Suprapubic skin (tissue), 4 donors: ENCODE data around the gene EYS.

Source experiments
- EP300 ChIP-seq: sonication (generic); formaldehyde crosslinking; IDR thresholded peaks from one replicate; pipeline ENCODE4 v1.6.1; 2017; ENCODE audit warnings: antibody characterized with exemption
- POLR2A ChIP-seq, 2 donors: fragments of 450-650 bp; IDR thresholded peaks; one replicate each; pipeline ENCODE4 v1.6.1; 2017; ENCODE audit warnings: antibody characterized with exemption in 2 of 2, mild to moderate bottlenecking in 2 of 2, moderate library complexity in 2 of 2
- POLR2AphosphoS5 ChIP-seq, 3 donors: sonication (generic); formaldehyde crosslinking; IDR thresholded peaks; one replicate each; pipeline ENCODE4 v1.6.1; 2017; ENCODE audit warnings: antibody characterized with exemption in 3 of 3
- TF ChIP-seq, protein P1 (sequence below), 2 donors: fragments of 200-600 bp in 1 of 2; fragments of 450-650 bp in 1 of 2; sonication (generic) in 1 of 2; IDR thresholded peaks; one replicate each; pipeline ENCODE4 v1.5.1; 2016 to 2019; ENCODE audit warnings: antibody characterized with exemption in 2 of 2, mild to moderate bottlenecking in 1 of 2, moderate library complexity in 1 of 2

DNA sequence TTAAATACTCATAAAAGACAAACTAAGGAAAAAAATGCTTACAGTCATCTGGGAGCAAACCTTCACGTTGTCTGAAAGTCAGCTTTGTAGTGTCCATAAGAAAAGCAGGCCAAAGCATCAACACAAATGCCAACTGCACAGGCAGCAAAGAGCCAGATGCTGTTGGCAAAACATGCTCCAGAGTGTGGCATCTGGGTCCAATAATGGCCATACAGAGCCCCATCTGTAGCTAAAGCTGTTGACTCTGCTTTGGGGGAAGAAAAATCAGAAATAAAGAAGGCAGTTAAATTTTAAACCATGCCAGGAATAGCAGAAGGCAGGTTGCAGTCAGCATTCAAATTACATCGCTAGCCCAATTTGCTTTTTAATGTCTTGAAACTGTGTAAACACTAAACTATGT, 776.3 kb downstream of the EYS start:
- TF ChIP-seq POLR2A (IDR thresholded peaks at IDR 0.05) = no peak
- TF ChIP-seq, protein P1, sequence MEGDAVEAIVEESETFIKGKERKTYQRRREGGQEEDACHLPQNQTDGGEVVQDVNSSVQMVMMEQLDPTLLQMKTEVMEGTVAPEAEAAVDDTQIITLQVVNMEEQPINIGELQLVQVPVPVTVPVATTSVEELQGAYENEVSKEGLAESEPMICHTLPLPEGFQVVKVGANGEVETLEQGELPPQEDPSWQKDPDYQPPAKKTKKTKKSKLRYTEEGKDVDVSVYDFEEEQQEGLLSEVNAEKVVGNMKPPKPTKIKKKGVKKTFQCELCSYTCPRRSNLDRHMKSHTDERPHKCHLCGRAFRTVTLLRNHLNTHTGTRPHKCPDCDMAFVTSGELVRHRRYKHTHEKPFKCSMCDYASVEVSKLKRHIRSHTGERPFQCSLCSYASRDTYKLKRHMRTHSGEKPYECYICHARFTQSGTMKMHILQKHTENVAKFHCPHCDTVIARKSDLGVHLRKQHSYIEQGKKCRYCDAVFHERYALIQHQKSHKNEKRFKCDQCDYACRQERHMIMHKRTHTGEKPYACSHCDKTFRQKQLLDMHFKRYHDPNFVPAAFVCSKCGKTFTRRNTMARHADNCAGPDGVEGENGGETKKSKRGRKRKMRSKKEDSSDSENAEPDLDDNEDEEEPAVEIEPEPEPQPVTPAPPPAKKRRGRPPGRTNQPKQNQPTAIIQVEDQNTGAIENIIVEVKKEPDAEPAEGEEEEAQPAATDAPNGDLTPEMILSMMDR (IDR thresholded peaks at IDR 0.05) = no peak
- TF ChIP-seq EP300 = no peak
- no peak for TF ChIP-seq POLR2AphosphoS5 (IDR thresholded peaks at IDR 0.05)
